NCI-H748 (cell line): ENCODE measurements around the gene CD63.
A peak's percentile ranks its signal among the peaks of the same experiment; 100 is the strongest.

Experiments
- DNase-seq: peaks from one replicate; lab custom pipeline; 2025; ENCODE audit not compliant: unreplicated experiment; lab: John Stamatoyannopoulos, UW

The CD63 gene

GRCh38 chr12:55722948-55723347 is 5.9 kb downstream of the CD63 start:
- DNase-seq, result no peak

- DNase-seq, result no peak
Measured at GRCh38 chr12:55721601-55722213, 7.1 kb downstream of the CD63 start.

- DNase-seq, result peak; percentile 52
Measured at GRCh38 chr12:55720894-55721444, 7.8 kb downstream of the CD63 start.

GRCh38 chr12:55720071-55720564 is 8.7 kb downstream of the CD63 start, which contains the start of gene RDH5:
Gene RDH5, plus strand, starts transcription at chr12:55720393. Its CDS starts 792 bp downstream, at chr12:55721185.
- DNase-seq, result no peak

- DNase-seq, result no peak
Measured at GRCh38 chr12:55719371-55719770, 9.4 kb downstream of the CD63 start.

- DNase-seq, result no peak
Measured at GRCh38 chr12:55718624-55719275, 10.1 kb downstream of the CD63 start.

GRCh38 chr12:55718015-55718414 is 10.8 kb downstream of the CD63 start:
- no peak for DNase-seq

- DNase-seq, result no peak
Measured at GRCh38 chr12:55717011-55718007, 11.5 kb downstream of the CD63 start.

GRCh38 chr12:55716582-55716957 is 12.2 kb downstream of the CD63 start:
- DNase-seq, result no peak

- DNase-seq, result peak; percentile 97
Measured at GRCh38 chr12:55715833-55716581, 12.8 kb downstream of the CD63 start, which contains the start of gene BLOC1S1. Gene BLOC1S1, plus strand, starts transcription at chr12:55716046. Its CDS starts 6 bp downstream, at chr12:55716052.

GRCh38 chr12:55715169-55715764 is 13.5 kb downstream of the CD63 start:
- DNase-seq, result no peak

GRCh38 chr12:55713721-55714120 is 15.1 kb downstream of the CD63 start:
- DNase-seq, result no peak

- no peak for DNase-seq
Measured at GRCh38 chr12:55712700-55713415, 16.0 kb downstream of the CD63 start.

GRCh38 chr12:55711786-55712553 is 16.8 kb downstream of the CD63 start:
- no peak for DNase-seq

- DNase-seq, result no peak
Measured at GRCh38 chr12:55708695-55709233, 20.0 kb downstream of the CD63 start.

- peak; percentile 95 for DNase-seq
Measured at GRCh38 chr12:55707841-55708694, 20.7 kb downstream of the CD63 start, which contains the start of gene ITGA7. Gene ITGA7, minus strand, starts transcription at chr12:55707904. Its CDS starts 222 bp downstream, at chr12:55707682.

GRCh38 chr12:55707219-55707671 is 21.6 kb downstream of the CD63 start:
- peak; percentile 59 for DNase-seq
